CD4-positive, alpha-beta T cell treated with Interleukin-12 subunit alpha and Interleukin-12 subunit beta, for 1 hour (primary cell): ENCODE data around the gene NAGK.
"Not testable (repeated sequence)": the region's sequence is repeated elsewhere in the genome, so short reads cannot be mapped to it uniquely, and the experiment has no call there.

ENCODE experiments used
- DNase-seq: peaks from one replicate; pipeline ENCODE4 v3.0.0-alpha.2; 2020

The NAGK gene

DNA sequence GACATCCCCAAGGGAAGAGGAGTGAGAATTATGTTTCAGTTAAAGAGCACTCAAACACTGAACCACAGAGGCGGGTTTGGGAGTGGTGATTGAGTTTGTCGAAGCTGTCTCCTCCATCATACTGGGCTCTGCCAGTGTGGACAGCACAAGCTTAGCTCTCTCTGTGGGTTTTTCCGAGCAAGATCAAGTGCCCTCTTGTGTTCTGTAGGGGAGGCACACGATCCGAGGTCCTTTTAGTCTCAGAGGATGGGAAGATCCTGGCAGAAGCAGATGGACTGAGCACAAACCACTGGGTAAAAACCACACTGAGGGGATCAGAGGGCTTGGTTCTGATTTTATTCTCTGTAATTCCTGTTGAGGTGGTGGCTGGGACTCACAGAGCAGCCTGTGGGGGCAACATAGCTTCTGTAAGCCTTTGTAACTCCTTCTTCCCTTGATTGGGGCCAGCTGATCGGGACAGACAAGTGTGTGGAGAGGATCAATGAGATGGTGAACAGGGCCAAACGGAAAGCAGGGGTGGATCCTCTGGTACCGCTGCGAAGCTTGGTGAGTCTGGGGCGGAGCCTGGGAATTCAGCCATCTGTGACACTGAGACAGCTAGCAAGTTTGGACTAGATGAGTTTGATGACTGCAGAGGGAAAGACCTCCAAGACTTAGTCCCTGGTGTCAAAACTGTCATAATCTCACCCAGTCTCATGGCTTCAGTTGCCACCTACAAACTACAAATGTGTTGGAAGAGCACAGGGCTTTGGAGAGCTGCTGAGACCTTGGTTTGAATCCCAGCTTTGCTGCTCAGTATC lies 2.0 kb downstream of the NAGK start:
- DNase-seq, result no peak

DNA sequence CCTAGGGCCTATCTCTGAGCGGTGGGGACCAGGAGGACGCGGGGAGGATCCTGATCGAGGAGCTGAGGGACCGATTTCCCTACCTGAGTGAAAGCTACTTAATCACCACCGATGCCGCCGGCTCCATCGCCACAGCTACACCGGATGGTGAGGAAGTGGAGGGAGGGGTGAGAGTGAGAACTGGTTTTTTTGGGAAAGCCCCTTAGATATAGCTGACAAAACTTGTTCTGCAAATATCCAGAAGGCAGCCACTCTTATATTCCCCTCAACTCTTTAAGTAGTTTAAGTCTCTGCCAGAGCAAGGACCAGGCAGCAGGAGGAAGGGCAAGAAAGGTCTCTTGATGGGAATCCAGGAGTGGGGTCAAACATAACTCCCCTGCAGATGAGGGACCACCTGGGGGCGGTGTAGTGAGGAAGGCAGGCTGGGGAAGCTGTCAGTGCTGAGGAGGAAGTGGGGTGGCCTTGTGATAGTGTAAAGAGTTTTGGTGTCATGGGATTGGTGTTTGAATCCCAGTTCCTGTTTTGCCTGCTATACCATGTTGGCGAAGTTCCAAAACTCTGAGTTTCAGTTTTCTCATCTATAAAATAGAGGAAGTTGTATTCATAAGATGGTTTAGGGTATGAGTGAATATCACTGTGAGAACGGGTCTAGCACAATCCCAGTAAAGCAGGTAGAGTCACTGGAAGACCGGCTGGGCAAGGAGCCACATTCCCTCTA lies 3.4 kb downstream of the NAGK start:
- peak; percentile 73 for DNase-seq

DNA sequence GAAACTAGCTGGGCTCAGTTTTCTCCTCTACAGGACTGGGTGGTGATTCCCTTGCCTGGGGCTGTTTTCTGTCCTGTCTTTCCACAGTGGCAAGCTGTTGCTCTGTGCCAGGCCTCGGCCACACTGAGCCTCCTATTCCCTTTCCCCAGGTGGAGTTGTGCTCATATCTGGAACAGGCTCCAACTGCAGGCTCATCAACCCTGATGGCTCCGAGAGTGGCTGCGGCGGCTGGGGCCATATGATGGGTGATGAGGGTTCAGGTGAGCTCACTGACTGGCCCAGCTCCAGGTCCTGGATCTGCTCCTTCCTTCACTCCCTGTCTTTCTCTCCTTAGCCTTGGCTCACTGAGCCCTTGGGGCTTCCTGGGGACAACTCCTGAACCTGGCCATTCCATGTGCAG lies 4.0 kb downstream of the NAGK start:
- no peak for DNase-seq

DNA sequence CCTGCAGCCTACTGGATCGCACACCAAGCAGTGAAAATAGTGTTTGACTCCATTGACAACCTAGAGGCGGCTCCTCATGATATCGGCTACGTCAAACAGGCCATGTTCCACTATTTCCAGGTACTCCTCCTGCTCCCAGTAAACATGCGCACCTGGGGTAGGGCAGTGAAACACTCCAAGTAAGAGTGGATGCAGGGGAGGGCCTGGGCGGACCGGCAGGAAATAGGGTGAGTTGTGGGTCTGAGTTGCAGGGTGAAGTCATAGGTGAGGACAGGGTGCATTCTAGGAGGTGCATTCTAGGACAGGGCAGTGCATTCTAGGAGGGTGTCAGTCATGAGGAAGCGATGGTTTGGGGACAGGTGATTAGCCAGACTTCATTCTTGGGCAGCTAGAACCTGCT lies 5.0 kb downstream of the NAGK start:
- DNase-seq, result no peak

DNA sequence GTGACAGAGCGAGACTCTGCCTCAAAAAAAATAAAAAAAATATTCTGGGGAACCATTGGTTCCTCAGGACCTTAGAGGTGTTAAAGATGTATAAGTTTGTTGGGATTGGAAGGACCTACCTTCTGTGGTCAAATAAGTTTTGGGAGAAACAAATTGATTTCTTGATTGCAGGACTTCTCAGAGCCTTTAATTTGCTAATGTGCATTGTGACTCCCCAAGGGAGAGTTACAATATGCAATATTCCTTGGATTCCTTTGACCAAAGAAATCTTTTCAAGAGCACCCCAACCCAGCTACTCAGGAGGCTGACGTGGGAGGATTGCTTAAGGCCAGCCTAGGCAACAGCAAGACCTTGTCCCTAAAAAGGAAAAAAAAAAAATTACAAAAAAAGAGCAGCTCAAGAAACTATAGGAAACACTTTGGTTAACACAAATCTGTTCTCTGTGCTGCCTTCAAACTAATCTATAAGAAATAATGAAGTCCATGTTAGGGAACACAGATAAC lies 6.5 kb downstream of the NAGK start:
- DNase-seq, result no peak

DNA sequence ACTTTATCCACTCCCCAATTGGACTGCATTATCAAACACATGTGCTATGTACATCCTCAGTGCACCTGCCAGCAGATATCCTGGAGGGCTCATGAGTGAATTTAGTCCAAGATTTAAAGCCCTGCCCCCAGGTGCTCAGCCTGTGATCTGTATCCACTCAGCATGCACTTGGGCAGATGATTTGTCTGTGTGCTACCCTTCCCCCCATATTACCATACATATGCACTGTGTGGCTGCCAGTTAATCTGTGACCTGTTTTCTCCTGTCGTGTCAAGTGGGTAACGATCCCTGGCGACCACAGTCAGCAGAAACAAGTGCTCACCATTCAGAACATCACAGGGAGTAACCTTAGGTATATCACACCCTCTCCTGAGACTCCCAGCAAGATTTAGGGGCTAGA lies 10.2 kb downstream of the NAGK start:
- DNase-seq, result no peak

DNA sequence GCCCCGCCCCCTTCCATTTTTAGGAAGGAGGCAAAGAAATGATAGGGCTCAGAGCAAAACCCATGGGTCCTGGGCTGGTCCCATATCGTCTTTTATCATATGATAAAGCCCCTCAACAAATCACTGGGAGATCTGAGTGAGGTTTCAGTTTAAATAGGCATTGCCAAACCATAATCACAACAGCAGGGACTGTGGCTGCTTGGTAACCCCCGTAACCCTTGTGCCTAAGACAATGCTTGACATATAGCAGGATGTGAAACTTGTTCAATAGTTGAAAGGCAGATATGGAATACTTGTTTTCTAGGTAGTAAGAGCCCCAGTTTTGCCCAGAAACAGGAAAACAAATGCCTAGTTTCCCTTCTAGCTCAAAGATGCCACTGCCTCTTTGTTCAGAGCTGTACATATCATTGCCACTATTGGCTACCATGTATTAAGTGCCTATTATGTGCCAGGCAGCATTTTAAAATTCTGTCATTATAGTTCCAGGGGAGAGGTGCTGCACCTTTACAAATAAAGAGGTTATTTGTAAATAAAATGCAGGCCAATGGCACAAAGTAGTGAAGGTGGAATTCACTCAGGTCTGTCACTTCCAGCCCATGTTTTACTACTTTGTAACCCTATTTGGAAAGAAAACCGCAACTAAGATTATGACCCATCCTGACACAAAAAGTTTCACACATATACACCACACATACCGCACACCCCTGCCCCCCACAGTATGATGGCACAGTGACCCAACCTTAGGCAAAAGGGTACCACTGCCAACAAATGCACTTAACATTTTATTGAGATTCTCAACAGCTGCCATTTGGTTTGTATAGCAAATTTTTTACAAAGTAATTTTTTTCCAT lies 14.2 kb downstream of the NAGK start:
- DNase-seq, result no peak

DNA sequence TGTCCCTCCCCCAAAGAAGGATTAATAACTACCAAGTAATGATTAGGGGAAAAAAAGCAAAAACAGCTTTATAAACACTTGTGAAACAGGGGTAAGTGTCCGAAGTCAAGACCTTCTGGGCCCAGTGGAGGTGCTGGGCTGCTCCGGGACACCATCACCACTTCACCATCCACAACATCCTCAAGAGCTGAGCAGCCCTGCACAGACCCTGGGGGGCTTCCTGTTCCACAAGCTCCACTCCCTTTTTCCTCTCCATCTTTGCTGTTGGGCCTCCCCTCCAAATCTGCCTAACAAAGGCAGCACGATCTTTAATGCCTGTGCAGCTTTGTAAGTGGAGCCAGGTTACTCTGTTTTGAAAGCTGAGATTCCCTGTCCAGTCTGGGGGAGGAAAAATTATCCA lies 14.8 kb downstream of the NAGK start:
- DNase-seq, result not testable (repeated sequence)

DNA sequence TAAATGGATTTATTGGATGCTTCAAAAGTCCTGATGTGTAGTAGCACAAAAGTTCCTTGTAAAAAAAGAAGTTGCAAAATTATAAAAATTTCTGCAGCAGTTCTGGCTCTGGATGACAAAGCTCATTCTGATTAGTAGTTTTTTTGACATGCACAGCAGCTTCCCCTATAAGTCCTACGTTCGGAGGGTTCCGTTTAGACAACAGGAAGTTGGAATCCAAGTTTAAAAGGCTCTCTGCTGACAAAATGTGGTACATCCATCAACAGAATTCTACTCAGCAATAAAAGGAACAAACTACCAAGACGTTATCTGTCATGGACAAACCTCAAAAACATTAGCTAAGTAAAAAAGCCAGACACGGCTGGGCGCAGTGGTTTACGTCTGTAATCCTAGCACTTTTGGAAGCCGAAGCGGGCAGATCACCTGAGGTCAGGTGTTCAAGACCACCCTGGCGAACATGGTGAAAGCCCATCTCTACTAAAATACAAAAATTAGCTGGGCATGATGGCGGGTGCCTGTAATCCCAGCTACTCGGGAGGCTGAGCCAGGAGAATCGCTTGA lies 15.4 kb downstream of the NAGK start:
- DNase-seq, result not testable (repeated sequence)

DNA sequence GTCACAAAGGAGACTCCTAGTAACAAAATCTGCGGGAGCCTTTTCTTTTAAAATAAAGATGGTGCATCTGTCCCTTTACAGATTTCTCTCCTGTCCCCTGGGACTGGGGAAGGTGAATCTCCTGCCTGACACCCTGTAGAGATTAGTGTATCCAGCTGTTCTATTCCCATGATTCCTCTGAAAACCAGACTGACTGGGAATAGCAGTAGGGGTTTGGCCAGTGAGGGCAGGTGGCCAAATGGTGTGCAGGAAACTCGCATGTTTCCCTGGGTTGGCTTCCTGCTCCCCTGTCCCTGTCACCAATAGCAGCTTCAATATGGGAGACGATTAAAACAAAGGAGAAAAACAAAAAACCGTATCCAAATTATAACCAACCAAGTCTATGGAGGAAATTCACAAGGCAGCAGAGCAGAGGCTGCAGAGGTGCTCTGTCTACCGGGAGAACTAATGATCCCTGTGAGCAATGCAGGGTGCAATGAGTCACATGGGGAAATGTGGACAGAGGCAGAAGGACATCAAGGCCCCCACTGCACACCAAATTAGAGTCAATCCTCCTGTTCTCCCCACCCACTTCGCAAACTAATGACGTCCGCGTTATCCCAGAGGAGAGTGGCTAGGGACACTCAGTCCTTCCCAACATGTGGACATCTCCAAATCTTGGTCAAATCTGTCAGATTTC lies 17.0 kb downstream of the NAGK start:
- not testable (repeated sequence) for DNase-seq

DNA sequence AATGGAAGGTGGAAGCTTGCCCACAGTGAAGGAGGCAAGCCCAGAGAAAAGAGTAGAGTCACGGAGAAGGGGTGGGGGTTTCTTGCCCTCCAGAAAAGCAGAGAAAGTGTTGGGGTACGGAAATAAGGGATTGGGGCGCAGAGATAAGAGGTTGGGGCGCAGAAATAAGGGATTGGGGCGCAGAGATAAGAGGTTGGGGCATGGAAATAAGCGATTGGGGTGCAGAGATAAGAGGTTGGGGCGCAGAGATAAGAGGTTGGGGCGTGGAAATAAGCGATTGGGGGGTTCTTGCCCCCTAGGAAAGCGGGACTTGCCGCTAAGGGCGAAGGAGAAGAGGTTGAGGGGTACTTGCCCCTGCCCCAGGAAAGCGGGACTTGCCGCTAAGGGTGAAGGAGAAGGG lies 21.0 kb downstream of the NAGK start:
- not testable (repeated sequence) for DNase-seq

DNA sequence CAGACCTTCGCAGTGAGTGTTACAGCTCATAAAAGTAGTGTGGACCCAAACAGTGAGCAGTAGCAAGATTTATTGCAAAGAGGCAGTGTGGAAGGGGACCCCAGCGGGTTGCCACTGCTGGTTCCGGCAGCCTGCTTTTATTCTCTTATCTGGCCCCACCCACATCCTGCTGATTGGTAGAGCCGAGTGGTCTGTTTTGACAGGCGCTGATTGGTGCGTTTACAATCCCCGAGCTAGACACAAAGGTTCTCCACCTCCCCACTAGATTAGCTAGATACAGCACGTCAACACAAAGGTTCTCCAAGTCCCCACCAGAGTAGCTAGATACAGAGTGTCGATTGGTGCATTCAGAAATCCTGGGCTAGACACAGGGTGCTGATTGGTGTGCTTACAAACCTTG lies 23.4 kb downstream of the NAGK start:
- not testable (repeated sequence) for DNase-seq

DNA sequence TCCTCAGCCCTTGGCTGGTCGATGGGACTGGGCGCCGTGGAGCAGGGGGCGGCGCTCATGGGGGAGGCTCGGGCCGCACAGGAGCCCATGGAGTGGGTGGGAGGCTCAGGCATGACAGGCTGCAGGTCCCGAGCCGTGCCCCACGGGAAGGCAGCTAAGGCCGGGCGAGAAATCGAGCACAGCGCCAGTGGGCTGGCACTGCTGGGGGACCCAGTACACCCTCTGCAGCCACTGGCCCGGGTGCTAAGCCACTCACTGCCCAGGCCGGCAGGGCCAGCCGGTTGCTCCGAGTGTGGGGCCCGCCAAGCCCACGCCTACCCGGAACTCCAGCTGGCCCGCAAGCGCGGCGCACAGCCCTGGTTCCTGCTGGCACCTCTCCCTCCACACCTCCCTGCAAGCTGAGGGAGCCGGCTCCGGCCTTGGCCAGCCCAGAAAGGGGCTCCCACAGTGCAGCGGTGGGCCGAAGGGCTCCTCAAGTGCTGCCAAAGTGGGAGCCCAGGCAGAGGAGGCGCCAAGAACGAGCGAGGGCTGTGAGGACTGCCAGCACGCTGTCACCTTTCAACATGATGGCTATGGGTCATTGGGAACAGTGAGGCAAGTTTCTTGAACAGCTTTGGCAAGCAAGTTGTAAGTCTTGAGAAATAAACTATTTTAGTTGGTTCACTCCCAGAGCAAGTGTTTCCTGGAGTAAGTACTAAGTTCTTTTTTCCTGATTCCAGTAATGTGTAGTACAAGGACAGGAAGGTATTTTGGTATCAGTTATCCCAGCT lies 24.2 kb downstream of the NAGK start:
- not testable (repeated sequence) for DNase-seq

DNA sequence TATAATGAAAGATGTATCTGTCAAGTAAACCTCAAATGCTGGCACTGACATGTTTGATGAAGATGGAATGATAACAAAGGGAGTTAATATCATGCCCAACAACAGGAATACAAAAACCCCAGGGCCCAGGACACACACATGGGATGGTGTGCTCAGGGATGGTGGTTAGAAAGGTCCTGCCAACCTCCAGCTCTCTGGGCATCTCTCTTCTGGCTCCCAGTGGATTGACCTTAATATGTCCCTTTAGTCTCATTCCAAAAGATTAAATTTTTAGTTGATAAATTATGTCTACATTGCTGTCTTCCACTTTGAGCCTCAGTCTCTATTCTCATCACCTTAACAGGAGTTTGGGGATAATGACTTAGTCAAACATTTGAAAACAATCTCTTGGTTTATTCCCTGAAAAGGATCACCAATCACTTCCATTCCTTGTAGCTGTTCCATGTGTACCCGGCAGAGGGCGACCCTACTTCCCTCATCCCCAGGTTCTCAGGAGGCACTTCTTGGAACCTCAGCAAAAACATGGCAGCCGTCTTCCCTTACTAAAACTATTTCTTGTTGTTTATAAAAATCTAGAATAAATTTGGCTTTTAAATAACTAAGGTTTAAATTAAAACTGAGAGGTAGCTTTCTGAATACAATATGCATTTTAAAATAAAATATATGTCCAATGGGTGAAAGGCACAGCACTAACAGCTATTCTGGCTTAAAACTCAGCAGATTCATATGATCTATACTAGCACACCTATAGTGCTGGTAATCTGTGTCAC lies 31.9 kb downstream of the NAGK start:
- peak; percentile 50 for DNase-seq

DNA sequence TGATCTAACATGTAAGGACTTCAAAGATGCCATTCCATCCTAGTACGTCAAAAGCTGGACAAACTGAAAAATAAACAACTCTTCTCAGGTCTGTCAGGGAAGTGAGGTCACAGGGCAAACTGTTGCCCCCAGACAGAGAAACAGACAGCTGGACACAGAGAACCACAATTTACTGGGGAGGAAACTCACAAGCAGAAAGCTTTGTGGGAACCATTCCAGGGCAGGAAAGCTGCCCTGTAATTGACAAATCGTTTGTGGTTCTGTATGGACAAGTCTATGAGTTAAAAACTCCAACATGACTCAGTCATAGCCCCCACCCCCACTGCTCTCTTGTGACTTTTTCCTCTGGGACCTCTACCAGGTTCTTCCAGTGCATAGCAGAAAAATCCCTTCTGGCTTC lies 33.2 kb downstream of the NAGK start:
- DNase-seq, result no peak

DNA sequence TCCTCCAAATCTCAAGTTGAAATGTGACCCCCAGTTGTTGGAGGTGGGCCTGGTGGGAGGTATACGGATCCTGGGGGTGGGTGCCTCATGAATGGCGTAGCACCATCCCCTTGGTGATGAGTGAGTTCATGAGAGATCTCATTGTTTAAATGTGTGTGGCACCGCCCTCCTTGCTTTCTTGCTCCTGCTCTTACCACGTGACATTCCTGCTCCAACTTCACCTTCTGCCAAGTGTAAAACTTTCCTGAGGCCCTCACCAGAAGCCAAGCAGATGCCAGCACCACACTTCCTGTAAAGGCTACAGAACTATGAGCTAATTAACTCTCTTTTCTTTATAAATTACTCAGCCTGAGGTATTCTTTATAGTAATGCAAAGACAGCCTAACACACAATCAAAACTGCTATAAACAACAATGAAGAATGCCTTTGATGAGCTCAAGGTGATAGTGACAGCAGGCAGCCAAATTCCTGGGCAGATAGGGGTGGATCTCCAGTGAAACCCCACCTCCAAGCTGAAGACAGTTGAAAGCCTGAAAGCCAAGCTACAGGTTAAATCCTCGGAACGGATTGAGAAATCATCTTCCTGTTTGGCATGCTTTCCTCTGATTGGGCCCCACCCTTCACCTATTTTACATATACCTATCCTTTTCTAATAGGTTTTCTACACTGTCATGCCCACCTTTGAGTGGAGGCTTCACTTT lies 34.7 kb downstream of the NAGK start:
- no peak for DNase-seq

DNA sequence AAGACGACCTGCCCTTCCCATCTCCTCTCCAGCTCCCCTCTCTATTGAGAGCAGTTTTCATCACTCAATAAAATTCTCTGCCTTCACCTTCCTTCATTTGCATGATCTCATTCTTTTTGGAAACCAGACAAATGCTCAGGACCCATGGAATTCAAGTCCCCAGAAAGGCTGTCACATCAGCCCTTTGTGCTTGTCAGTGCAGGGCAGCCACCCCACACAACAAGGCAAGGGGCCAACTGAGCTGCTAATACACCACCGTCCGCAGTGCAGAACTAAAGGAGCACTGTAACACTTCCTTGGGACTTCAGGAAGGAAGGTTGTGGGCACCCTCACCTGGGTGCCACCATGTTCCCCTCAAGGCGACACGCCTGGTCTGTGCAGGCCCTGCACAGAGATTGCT lies 35.4 kb downstream of the NAGK start:
- DNase-seq, result no peak

DNA sequence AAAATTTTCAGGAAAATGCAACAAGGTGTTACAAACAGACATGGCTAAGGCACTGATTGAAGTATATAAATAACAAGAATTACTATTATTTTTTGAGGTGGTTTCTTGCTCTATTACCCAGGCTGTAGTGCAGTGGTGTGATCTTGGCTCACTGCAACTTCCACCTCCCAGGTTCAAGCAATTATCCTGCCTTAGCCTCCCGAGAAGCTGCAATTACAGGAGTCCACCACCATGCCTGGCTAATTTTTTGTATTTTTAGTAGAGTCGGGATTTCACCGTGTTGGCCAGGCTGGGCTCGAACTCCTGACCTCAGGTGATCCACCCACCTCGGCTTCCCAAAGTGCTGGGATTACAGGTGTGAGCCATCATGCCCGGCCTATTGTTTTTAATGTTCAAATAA lies 38.0 kb downstream of the NAGK start:
- DNase-seq, result not testable (repeated sequence)

DNA sequence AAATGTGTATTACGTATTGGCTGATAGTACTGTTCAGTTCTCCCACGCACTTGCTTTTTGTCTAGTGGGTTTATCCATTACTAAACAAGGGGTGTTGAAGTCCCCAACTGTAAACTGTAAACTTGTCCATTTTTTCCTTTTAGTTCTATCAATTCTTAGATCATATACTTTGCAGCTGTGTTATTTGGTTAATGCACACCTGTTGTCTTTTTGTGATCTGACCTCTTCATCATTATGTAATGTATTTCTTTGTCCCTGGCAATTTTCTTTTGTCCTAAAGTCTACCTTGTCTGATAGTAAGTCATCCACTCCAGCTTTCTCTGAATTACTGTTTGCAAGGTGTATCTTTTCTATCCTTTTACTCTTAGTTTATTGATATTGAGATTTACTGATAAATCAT lies 39.6 kb downstream of the NAGK start:
- no peak for DNase-seq

DNA sequence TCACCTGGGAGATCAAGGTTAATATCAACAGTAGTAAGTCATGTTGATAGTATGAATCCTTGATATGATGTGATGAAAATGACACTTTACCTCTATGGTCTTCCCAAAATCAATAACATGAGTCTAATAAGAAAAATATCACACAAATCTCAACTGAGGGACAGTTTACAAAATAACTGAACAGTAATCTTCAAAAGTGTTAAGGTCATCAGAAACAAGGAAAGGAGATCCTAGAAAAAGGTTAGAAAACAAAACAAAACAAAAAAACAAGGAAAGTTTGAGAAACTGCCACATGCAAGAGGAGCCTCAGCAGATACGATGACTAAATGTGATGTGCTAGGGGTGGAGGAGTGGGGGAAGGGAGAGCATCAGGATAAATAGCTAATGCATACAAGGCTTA lies 45.4 kb downstream of the NAGK start:
- DNase-seq, result no peak
